AG08396 (cell line): ENCODE data around the gene SELP.

Experiments
- DNase-seq: peaks from one replicate; pipeline ENCODE4 v3.0.0; 2012; ENCODE audit warnings: low spot score, mixed read lengths

Gene SELP

GRCh38 chr1:169620565-169620964 is 9.4 kb downstream of the SELP start:
- no peak for DNase-seq

GRCh38 chr1:169618367-169618766 is 11.6 kb downstream of the SELP start:
- no peak for DNase-seq

- DNase-seq: no peak
Measured at GRCh38 chr1:169615803-169616202, 14.1 kb downstream of the SELP start.

GRCh38 chr1:169610858-169611257 is 19.1 kb downstream of the SELP start:
- DNase-seq: no peak

- no peak for DNase-seq
Measured at GRCh38 chr1:169610108-169610507, 19.8 kb downstream of the SELP start.

- DNase-seq: no peak
Measured at GRCh38 chr1:169608226-169608625, 21.7 kb downstream of the SELP start.

GRCh38 chr1:169604781-169605560 is 25.0 kb downstream of the SELP start:
- no peak for DNase-seq

- peak; percentile 15 for DNase-seq
Measured at GRCh38 chr1:169601096-169601881, 28.6 kb downstream of the SELP start.

GRCh38 chr1:169595764-169596711 is 33.9 kb downstream of the SELP start:
- DNase-seq: peak; percentile 8

- no peak for DNase-seq
Measured at GRCh38 chr1:169594391-169594790, 35.5 kb downstream of the SELP start.

GRCh38 chr1:169590932-169591331 is 39.0 kb downstream of the SELP start:
- DNase-seq: no peak

GRCh38 chr1:169588785-169589485 is 41.0 kb downstream of the SELP start:
- DNase-seq: no peak

GRCh38 chr1:169588112-169588511 is 41.8 kb downstream of the SELP start:
- no peak for DNase-seq

- peak; percentile 71 for DNase-seq
Measured at GRCh38 chr1:169586395-169587255, 43.3 kb downstream of the SELP start, which contains the start of gene F5. Gene F5, minus strand, starts transcription at chr1:169586481. Its CDS starts 95 bp downstream, at chr1:169586386.

GRCh38 chr1:169586067-169586394 is 43.9 kb downstream of the SELP start:
- no peak for DNase-seq

GRCh38 chr1:169585181-169585580 is 44.7 kb downstream of the SELP start:
- no peak for DNase-seq

- DNase-seq: no peak
Measured at GRCh38 chr1:169584483-169585144, 45.3 kb downstream of the SELP start.

- DNase-seq: no peak
Measured at GRCh38 chr1:169577981-169578738, 51.8 kb downstream of the SELP start.

- DNase-seq: no peak
Measured at GRCh38 chr1:169576935-169577331, 53.0 kb downstream of the SELP start.
